ENCODE results near the gene DNAH3.
"Not testable (repeated sequence)": the region's sequence is repeated elsewhere in the genome, so short reads cannot be mapped to it uniquely, and the experiment has no call there.

Gene DNAH3

DNA sequence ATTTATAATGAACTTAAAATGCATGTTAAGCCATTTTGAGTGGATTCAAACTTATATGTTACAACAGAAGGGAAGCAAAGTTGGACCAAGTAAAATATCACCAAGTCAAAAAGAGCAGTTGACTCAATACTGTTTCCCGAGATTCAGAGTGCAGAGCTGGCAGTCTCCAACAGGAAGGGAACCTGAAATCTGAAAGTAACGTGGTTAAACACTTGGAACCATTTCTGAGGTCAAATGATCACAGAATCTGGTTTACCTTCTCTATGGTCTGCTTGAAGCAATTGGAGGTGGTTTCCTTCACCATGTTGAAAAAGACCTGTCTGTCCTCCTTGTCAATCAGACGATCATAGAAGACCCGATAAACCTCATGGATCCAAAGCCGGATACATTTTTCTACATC is 163.6 kb downstream of the DNAH3 start:
- no peak for DNase-seq

DNA sequence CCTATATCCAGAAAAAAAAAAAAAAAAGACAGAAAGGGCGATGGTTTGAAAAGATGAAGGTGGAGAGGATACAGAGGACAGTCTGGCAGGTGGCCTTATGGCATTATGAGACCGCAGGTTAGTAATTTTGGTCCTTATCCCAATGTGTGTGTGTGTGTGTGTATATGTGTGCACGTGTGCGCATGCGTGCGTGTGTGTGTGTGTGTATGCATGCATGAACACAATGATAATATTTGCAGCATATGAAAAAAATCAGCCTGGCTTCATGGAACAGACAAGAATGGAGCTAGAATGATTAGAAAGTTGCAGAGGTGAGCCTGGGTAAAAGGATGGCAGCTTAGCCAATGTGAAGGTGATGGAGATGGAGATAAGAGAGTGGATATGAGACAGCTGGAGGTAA is 166.6 kb downstream of the DNAH3 start:
- no peak for DNase-seq

DNA sequence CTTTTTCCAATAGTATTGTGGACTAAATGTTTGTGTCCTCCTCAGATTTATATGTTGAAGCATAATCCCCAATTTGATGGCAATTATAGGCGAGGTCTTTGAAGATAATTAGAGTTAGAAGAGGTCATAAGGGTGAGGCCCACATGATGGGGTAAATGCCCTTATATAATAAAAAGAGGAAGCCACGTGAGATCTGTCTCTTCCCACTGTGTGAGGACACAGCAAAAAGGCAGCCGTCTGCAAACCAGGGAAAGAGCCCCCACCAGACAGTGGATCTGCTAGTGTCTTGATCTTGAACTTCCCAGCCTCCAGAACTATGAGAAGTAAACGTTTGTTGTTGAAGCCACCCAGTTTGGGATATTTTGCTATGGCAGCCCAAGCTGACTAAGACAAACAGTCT is 174.1 kb downstream of the DNAH3 start:
- no peak for DNase-seq

DNA sequence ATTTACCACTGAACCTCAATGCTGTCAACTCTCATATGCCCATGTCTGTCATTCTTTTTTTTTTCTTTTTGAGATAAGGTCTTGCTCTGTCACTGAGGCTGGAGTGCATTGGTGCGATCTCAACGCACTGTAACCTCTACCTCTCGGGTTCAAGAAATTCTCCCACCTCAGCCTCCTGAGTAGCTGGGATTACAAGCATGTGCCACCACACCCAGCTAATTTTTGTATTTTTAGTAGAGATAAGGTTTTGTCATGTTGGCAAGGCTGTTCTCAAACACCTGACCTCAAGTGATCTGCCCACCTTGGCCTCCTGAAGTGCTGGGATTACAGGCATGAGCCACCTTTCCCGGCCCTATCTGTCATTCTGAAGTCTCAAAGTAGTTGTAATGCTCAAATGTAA is 177.4 kb downstream of the DNAH3 start:
- not testable (repeated sequence) for DNase-seq

DNA sequence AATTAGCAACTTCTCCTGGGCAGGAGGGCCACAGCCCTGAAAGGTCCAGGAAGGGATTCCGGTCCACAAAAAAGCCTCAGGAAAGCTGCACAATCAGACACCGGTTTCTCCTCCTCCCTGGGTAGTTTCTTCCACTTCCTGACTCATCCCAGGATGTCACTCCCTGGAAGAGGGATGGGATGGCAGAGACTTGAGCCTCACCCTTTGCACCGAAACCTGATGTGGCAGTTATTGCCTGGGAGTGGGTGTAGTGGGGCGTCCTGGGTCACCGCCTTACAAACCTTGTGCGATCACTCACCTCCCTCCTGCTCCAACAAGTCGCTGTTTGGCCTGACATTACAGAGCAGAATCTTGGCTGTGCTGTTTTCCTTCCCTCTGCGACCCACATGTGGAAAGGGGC is 179.2 kb downstream of the DNAH3 start:
- DNase-seq: no peak

DNA sequence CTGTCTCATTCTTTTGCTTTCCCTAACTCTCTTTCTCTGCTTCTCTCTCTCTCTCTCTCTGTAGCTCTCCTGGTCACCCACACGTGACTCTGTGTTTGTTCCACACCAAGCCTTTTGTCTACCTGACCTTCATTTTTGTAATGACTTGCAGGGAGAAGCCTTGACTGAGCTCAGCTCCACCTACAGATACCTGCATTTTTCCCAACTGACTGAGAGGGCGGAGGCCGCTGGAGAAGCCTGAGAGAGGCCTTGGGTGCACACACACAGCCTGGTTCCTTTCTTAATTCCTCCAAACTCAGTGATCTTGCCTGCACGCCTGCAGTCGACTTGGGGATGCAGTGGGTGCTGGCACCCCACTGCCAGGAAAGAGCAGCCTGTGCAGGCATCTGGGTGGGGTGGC is 181.3 kb downstream of the DNAH3 start:
- no peak for DNase-seq

DNA sequence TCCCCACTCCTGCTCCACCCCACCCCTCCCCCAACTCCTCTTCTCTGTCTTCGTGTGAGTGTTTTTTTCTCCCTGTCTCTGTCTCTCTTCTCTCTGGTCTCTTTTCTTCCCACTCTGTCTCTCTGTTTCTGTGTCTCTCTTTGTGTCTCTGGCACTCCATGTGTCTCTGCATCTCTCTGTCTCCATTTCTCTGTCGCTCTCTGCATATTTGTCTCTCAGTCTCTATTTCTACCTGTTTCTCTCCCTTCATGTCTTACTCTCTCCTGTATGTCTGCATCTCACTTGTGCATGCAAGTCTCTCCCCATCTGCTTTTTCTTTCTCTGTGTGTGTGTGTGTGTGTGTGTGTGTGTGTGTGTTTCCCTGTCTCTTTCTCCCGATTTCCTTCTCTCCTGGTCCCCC is 181.9 kb downstream of the DNAH3 start:
- no peak for DNase-seq

DNA sequence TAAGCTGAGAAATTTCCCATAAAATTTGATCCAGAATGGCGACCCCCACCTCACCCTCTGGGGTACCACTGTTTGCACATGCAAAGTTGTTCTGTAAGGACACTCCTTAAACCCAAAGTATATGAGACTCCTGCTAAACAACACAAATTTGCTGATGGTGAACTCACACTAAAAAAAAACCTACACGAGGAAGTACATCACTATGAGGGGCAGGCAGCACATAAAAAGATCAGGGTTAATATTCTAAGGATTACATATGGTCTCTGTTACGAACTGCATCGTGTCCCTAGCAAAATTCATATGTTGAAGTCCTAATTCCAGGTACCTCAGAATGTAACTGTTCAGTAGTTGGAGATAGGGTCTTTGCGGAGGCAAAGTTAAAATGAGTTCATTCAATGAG is 189.7 kb downstream of the DNAH3 start:
- DNase-seq: no peak

DNA sequence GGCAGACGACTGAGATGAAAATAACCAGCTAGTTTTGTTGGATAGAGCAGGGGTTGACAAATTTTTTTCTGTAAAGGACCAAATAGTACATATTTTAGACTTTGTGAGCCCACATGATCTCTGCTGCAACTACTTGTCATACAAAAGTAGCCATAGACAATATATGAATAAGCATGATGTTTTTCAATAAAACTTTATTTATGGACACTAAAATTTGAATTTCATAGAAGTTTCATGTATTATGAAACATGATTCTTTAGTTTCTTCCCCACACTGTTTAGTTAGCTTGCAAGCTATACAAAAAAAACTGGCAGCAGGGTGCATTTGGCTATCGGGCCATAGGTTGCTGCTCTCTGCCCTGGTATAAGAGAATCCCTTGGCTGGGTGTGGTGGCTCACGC is 193.5 kb downstream of the DNAH3 start:
- DNase-seq: no peak

DNA sequence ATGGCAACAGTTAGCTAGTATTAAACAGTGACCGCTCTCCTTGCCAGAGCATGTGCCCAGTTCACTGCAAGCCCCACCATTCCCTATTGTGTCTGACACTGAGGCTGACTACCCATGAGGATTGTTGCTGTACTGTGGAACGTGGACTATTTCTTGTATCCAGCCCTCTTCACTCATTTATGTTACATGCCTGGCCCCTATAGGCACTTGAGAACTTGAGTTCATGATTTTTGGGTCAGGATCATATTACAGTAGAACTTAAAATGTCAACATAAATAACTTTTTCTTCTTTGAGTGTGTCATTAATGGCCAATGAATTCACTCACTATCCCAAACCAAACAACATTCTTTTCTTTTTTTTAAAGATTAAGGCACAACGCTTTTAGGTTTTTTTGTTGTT is 194.3 kb downstream of the DNAH3 start:
- peak; percentile 37 for DNase-seq

DNA sequence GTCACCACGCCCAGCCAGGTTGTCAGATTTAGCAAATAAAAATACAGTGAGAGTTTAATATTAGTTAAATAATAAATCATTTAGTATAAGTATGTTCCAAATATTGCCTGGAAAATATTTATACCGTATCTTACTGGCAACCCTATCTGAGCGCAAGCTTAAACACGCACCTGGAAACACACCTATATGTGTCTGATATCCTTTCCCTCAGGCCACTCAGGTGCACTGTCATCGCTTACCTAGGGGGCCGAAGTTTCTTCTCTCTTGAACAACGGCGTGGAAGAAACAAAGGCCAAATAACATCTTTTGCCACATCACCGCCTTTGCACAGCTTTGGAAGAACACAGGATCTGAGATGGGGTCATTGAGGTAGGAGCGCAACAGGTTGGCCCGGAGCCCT is 196.1 kb downstream of the DNAH3 start:
- no peak for DNase-seq

DNA sequence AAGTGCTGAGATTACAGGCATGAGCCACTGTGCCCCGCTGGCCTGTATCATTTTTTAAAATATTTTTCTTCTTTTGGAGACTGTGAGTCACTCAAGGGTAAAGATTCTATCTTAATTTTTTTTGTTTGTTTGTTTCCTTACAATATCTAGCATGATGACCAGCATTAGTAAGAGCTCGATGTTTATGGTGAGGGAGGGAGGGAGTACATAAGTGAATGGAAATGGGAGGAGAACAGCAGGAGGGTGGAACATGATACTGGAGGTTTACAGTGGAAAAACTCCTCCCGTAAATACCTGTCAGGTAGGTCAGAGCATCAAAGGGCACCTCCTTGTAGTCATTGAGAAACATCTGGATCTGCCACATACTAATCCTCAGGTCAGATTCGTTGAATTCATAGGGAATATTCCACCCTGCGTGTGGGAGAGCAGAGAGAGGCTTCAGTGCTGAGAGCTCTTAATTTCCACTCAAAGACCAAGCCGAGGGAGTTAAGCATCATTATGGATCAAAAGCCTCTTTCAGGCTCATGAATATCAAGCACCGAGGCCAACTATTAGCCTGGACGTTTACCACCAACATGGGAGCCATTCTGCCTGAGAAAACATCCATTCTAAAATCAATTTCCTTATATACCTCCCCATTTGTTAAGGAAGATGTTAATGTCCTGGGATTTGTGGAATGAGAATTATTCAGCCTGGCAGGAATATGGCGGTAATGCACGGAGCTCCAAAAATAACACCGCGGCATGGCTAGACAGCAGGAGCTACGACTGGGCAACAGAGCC is 198.3 kb downstream of the DNAH3 start:
- DNase-seq: peak; percentile 9

DNA sequence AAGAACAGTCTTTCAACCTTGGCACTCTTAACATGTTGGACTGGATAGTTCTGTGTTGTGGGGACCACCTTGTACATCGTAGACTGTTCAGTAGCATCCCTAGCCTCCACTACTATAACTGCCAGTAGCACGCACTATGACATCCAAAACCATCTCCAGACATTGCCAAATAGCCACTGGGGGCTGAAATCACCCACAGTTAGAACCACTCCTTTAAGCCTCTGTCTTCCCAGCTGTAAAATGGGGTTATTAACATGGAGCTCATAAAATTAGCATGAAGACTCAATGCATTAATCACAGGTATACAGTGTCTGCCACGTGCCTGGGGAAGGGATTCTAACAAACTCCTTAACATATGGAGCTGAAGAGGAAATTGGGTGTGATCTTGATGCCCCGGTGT is 200.4 kb downstream of the DNAH3 start:
- no peak for DNase-seq

DNA sequence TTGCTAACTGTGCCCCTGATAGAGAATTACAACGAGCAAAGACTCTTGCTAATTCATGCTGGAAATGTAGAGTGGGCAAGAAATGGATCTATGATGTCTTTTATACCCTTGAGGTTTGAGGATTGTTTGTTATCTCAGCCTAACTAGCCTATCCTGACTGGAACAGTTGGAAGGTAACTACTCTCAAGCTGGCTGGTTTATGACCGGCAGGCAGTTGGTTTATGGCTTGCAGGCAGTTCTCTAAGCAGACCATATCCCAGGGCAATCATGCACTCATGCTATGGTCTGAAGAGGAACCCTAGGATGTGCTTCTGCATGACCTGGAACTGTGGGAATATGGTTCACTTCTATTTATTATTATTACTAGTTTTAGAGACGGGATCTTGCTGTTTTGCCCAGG is 201.0 kb downstream of the DNAH3 start:
- no peak for DNase-seq

DNA sequence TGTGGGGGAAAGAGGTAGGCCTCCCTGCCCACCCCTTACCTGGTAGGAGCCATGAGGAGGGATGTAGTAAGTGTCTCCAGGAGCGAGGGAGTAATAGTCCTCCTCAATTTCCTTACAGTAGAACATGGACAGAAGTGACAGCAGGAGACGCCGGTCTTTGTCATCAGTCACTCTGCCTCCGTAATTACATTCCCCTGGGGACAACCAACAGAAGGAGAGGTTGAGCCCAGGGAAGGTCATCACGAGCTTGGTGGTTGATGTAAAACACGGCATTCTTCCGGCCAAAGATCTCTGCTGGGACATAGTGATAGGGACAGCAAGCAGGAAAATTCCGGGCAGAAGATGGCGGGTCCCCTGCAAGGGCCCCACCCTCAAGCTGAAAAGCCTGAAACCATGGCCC is 202.2 kb downstream of the DNAH3 start:
- no peak for DNase-seq

DNA sequence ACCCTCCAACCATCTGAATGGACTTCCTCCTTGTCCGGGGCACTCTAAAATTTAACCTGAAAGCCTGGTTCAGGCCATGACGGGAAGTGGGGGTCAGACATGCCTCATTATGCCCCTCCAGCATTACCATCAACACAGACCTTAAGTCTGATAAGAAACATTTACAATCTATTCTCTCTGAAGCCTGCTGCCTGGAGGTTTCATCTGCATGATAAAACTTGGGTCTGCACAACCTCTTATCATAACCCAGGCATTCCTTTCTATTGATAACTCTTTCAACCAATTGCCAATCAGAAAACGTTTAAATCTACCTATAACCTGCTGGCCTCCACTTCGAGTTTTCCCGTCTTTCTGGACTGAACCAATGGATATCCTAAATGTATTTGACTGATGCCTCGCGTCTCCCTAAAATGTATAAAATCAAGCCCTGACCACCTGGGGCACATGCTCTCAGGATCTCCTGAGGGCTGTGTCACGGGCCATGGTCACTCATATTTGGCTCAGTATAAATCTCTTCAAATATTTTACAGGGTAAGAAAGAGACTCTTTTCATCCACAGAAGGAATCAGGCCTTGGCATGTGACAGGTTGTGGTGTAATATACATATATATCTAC is 204.5 kb downstream of the DNAH3 start:
- DNase-seq: no peak

DNA sequence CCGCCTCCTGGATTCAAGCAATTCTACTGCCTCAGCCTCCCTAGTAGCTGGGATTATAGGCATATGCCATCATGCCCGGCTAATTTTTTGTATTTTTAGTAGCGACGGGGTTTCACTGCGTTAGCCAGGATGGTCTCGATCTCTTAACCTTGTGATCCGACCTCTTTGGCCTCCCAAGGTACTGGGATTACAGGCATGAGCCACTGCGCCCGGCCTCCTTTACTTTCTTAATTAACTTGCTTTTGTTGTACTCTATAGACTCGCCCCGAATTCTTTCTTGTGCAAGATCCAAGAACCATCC is 205.1 kb downstream of the DNAH3 start:
- not testable (repeated sequence) for DNase-seq

DNA sequence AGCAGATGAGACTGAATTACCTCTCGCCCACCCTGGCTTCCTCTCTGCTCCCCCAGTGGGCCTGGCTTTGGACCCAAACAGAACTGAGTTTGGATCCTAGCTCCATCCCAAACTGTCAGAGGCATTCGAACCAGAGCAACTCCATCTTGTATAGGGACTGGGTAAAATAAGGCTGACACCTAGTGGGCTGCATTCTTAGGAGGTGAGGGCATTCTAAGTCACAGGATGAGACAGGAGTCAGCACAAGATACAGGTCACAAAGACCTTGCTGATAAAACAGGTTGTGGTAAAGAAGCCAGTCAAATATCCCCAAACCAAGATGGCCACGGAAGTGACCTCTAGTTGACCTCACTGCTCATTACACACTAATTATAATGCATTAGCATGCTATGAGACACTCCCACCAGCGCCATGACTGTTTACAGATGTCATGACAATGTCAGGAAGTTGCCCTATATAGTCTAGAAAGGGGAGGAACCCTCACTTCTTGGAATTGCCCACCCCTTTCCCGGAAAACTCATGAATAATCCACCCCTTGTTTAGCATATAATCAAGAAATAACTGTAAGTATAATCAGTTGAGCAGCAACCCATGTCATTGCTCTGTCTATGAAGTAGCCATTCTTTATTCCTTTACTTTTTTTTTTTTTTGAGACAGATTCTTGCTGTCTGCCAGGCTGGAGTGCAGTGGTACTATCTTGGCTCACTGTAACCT is 205.6 kb downstream of the DNAH3 start:
- DNase-seq: peak; percentile 18

DNA sequence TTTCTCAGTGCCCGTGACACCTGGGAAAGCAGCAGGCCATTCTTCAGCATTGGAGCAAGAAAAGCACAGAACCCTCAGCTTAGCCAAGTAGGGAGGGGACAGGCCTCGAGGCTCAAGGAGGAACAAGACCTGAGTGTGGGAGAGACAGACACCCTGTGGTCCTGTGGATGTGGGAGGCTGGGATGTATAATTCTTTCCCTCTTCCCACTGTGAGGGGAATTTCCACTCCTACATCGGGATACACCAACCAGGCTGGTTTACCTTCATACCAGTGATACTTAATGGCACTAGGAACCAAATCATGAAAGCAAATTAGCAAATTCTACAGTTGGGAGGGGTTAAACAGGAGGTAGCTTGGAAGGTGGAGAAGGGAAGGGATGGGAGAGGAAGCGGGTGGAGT is 208.4 kb downstream of the DNAH3 start:
- no peak for DNase-seq

DNA sequence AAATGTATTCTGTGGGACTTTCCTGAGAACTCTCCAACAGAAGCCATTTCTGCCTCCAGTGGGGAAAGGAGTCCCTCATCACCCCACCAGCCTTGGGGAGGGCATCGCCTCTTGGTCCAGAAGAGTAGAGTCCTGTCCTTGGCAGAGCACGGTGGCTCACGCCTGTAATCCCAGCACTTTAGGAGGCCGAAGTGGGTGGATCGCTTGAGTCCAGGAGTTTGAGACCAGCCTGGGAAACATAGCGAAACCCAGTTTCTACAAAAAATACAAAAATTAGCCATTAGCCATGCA is 209.1 kb downstream of the DNAH3 start:
- no peak for DNase-seq

DNA sequence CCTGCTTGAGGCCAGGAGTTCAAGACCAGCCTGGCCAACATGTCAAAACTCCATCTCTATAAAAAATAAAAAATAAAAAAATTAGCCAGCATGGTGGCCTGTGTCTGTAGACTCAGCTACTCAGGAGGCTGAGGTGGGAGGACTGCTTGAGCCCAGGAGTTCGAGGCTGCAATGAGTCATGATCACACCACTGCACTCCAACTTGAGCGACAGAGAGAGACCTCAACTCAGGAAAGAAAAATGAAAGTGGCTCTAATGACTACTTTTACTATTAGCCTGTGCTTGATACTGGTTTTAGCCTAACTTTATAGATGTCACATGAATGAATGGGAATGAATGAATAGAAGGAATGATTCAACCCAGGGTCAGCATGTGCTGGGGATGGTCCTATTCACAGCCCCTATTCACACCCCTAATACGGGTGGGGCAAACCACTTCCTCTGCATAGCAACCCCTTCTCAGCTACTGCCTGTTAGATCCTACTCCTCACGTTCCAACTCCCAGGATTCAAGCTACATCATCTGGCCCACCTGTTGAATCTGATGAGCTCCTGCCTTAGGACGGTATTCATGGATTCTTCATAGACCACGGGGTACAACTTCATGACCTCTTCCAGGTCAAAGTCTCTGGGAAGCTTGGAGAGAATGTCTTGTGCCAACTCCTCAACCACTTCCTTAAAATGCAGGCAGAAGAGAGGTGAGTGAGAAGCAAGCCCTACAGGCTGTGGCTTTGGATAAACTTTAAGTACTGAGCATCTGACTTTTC is 209.6 kb downstream of the DNAH3 start:
- DNase-seq: no peak

DNA sequence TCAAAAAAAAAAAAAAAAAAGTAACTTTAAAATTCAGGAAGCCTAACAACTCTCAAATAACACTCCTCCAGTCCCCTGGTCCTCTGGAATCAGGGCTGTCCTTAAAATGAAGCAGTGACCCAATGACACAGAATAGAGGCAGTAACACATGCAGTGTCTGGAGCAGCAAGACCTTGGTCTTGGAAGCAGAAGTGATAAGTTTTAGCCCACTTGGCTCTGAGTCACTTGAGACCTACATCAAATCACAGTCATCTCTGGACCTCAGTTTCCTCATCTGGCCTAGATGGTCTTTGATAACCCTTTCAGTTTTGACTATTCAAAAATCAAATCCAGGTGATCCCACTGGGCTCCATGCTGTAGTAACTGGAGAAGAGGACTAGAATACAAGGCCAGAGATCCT is 211.0 kb downstream of the DNAH3 start:
- no peak for DNase-seq

DNA sequence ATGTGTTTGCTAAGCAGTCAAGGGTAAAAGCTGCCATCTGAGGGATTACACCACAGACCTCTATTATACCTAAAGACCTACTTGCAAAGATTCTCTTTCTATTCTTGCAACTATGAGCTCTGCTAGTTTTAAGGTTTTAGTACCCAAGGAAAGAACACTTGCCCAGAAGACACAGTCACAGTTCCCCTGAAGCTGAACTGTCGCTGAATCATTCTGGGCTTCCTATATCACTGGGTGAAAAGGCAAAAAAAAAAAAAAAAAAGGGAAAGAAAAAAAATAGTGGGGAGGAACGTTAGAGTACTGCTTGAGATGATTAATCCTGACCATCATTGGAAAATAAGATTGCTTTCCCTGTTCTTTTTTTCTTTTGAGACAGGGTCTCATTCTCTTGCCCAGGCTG is 212.2 kb downstream of the DNAH3 start:
- peak; percentile 11 for DNase-seq

DNA sequence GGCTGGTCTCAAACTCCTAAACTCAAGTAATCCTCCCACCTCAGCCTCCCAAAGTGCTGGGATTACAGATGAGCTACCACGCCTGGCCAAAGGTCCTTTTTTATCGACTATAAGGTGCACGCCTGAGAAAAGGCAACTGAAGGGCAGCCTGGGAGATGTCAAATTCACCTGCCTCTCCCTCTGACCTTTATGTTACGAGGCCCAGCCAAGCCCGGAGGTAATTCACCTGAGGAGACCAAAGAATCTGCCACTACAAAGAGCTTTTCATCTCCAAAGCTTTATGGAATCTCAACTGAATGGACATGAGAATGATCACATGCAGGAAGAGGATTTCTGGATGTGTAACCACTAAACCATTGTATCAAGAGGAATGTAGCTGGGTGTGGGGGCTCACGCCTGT is 212.9 kb downstream of the DNAH3 start:
- no peak for DNase-seq

All from fibroblast of skin of scalp (primary cell).